ENCODE measurements around the gene ZNF410.
A peak's percentile ranks its signal among the peaks of the same experiment; 100 is the strongest.

The ZNF410 gene

DNA sequence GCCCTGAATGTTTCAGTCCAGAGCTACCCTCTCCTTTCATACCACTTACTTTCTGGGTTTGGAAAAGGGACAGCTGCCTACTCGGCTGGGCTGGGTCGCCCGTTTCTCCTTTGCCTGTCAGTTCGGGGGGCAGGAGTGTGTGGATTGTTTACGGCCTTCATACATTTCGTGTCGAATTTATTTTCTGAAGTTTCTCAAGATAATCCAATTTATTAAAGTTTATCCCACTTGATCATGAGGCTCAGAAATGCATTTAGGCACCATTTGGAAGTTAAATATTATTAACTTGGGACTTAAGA, 608 bp downstream of the ZNF410 start:
- H4K91ac ChIP-seq (ENCODE audit: low read depth, low read length, poor library complexity) = no peak overlapping the region
- WGBS, 2 donors (ENCODE audit: extremely low coverage in 2 of 2, insufficient read length in 2 of 2, insufficient replicate concordance in 1 of 2) = no CpG with 5 or more reads among the region's 7 CpGs
- H2BK12ac ChIP-seq (ENCODE audit: low read length) = no peak overlapping the region
- no peak for DNase-seq (ENCODE audit: low spot score)
- no peak overlapping the region for H2BK120ac ChIP-seq (ENCODE audit: low read depth, low read length)
- H3K79me1 ChIP-seq (ENCODE audit: low read depth, low read length) = no peaks in the 10 kb centered on the region
- no peak overlapping the region for H3K23ac ChIP-seq (ENCODE audit: low read depth, low read length, poor library complexity)
- H2BK15ac ChIP-seq (ENCODE audit: low read length) = no peak overlapping the region
- no peak overlapping the region for H2BK5ac ChIP-seq (ENCODE audit: low read length)
- H3K4me2 ChIP-seq (ENCODE audit: insufficient read depth, low read length, poor library complexity, severe bottlenecking) = peak overlapping the region; percentile 68
- no peak overlapping the region for H3K18ac ChIP-seq (ENCODE audit: low read length)
- H3K4me3 ChIP-seq (ENCODE audit: low read length in 2 of 2) = peak overlapping the region; percentile 69 to 91
- H2AK5ac ChIP-seq (ENCODE audit: low read depth, low read length) = no peak overlapping the region
- no peak overlapping the region for H3K27ac ChIP-seq (replicated peaks; ENCODE audit: low read length)
- peaks cover 0 to 18% of the 10 kb centered on the region in 2 donors for H3K36me3 ChIP-seq (replicated peaks in 1 of 2; ENCODE audit: control insufficient read depth in 2 of 2, insufficient read depth in 2 of 2, low read length in 2 of 2)
- no peak overlapping the region for H4K8ac ChIP-seq (ENCODE audit: low read depth, low read length)
- H3K4me1 ChIP-seq (ENCODE audit: control insufficient read depth in 2 of 2, insufficient read depth in 1 of 2, low read depth in 1 of 2, low read length in 2 of 2) = peaks cover 0 to 12% of the 10 kb centered on the region in 2 donors
- peak overlapping the region; percentile 86 for H3K9ac ChIP-seq (ENCODE audit: low read depth, low read length, poor library complexity)
- H3K27me3 ChIP-seq (ENCODE audit: control insufficient read depth in 3 of 3, insufficient read depth in 3 of 3, low read depth in 1 of 3, low read length in 3 of 3) = no peaks in the 10 kb centered on the region
- H3K14ac ChIP-seq (ENCODE audit: low read length) = no peak overlapping the region
- H2AFZ ChIP-seq (ENCODE audit: low read length) = peak overlapping the region; percentile 83
- H3K9me3 ChIP-seq (replicated peaks in 1 of 2; ENCODE audit: control insufficient read depth in 2 of 2, insufficient read depth in 1 of 2, low read depth in 1 of 2, low read length in 2 of 2) = no peaks in the 10 kb centered on the region
- no peak overlapping the region for H3K4ac ChIP-seq (ENCODE audit: low read length)

- Histone ChIP-seq H2BK15ac (ENCODE audit: low read length) (no peak overlapping the region), H2BK120ac (ENCODE audit: low read depth, low read length) (no peak overlapping the region), H3K14ac (ENCODE audit: low read length) (no peak overlapping the region), H3K36me3 (replicated peaks in 1 of 2; ENCODE audit: control insufficient read depth in 2 of 2, insufficient read depth in 2 of 2, low read length in 2 of 2) (peaks cover 0 to 22% of the 10 kb centered on the region in 2 donors), H3K27me3 (ENCODE audit: control insufficient read depth in 3 of 3, insufficient read depth in 3 of 3, low read depth in 1 of 3, low read length in 3 of 3) (no peaks in the 10 kb centered on the region), H2AK5ac (ENCODE audit: low read depth, low read length) (no peak overlapping the region), H3K4me1 (ENCODE audit: control insufficient read depth in 2 of 2, insufficient read depth in 1 of 2, low read depth in 1 of 2, low read length in 2 of 2) (peaks cover 0 to 12% of the 10 kb centered on the region in 2 donors), H2AFZ (ENCODE audit: low read length) (no peak overlapping the region), H3K27ac (replicated peaks; ENCODE audit: low read length) (no peak overlapping the region), H3K9ac (ENCODE audit: low read depth, low read length, poor library complexity) (no peak overlapping the region), H2BK5ac (ENCODE audit: low read length) (no peak overlapping the region), H3K4ac (ENCODE audit: low read length) (no peak overlapping the region), H3K79me1 (ENCODE audit: low read depth, low read length) (no peaks in the 10 kb centered on the region), H4K91ac (ENCODE audit: low read depth, low read length, poor library complexity) (no peak overlapping the region), H3K4me3 (ENCODE audit: low read length in 2 of 2) (peak overlapping the region in 1 of 2 donors; percentile 69), H3K9me3 (replicated peaks in 1 of 2; ENCODE audit: control insufficient read depth in 2 of 2, insufficient read depth in 1 of 2, low read depth in 1 of 2, low read length in 2 of 2) (no peaks in the 10 kb centered on the region), H3K4me2 (ENCODE audit: insufficient read depth, low read length, poor library complexity, severe bottlenecking) (peak overlapping the region; percentile 14), H4K8ac (ENCODE audit: low read depth, low read length) (no peak overlapping the region), H3K18ac (ENCODE audit: low read length) (no peak overlapping the region), H2BK12ac (ENCODE audit: low read length) (no peak overlapping the region), H3K23ac (ENCODE audit: low read depth, low read length, poor library complexity) (no peak overlapping the region)
- DNase-seq (ENCODE audit: low spot score) = no peak
- 100% methylated on average over 1 of the region's 7 CpGs; no CpG with 5 or more reads in 1 of the 2 donors for WGBS, 2 donors (ENCODE audit: extremely low coverage in 2 of 2, insufficient read length in 2 of 2, insufficient replicate concordance in 1 of 2)
Measured at GRCh38 chr14:73887694-73888459, 1.2 kb downstream of the ZNF410 start.

DNA sequence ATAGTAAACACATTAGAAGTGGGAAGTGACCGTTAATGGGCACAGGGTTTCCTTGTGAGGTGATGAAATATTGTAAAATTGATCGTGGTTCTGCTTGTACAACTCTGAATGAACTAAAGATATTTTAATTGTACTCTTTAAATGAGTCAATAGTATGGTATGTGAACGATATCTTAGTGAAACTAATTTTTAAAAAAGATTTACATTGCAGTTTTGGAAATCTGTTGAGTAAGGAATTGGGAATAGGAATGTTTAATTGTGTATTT, 1.7 kb downstream of the ZNF410 start:
- Histone ChIP-seq H3K27me3 (ENCODE audit: control insufficient read depth in 3 of 3, insufficient read depth in 3 of 3, low read depth in 1 of 3, low read length in 3 of 3) (no peaks in the 10 kb centered on the region), H3K27ac (replicated peaks; ENCODE audit: low read length) (no peak overlapping the region)

DNA sequence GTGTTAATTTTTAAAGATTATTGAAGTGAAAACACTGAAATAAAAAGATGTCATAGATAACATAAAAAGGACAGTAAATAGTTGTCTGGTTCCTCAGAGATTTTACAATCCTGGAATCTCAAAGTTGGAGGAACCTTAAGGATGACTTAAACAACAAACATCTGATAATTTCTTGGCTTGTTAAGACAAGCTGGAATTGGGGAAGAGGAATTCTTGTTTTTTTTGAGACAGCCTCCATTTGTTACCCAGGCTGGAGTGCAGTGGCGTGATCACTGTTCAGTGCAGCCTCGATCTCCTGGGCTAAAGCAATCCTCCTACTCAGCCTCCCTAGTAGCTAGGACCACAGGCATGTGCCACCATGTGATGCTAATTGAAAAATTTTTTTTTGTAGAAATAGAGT, 2.3 kb downstream of the ZNF410 start:
- H3K4me2 ChIP-seq (ENCODE audit: insufficient read depth, low read length, poor library complexity, severe bottlenecking) = no peak overlapping the region
- H3K4me1 ChIP-seq (ENCODE audit: control insufficient read depth in 2 of 2, insufficient read depth in 1 of 2, low read depth in 1 of 2, low read length in 2 of 2) = peaks cover 0 to 12% of the 10 kb centered on the region in 2 donors
- H3K23ac ChIP-seq (ENCODE audit: low read depth, low read length, poor library complexity) = no peak overlapping the region
- H2AFZ ChIP-seq (ENCODE audit: low read length) = no peak overlapping the region
- H3K27ac ChIP-seq (replicated peaks; ENCODE audit: low read length) = no peak overlapping the region
- no peak overlapping the region for H2BK12ac ChIP-seq (ENCODE audit: low read length)
- H3K9ac ChIP-seq (ENCODE audit: low read depth, low read length, poor library complexity) = no peak overlapping the region
- H4K8ac ChIP-seq (ENCODE audit: low read depth, low read length) = no peak overlapping the region
- peaks cover 3 to 33% of the 10 kb centered on the region in 2 donors for H3K36me3 ChIP-seq (replicated peaks in 1 of 2; ENCODE audit: control insufficient read depth in 2 of 2, insufficient read depth in 2 of 2, low read length in 2 of 2)
- H3K27me3 ChIP-seq (ENCODE audit: control insufficient read depth in 3 of 3, insufficient read depth in 3 of 3, low read depth in 1 of 3, low read length in 3 of 3) = no peaks in the 10 kb centered on the region
- H3K14ac ChIP-seq (ENCODE audit: low read length) = no peak overlapping the region
- H3K18ac ChIP-seq (ENCODE audit: low read length) = no peak overlapping the region
- DNase-seq (ENCODE audit: low spot score) = no peak
- H3K4me3 ChIP-seq (ENCODE audit: low read length in 2 of 2) = no peak overlapping the region
- H3K9me3 ChIP-seq (replicated peaks in 1 of 2; ENCODE audit: control insufficient read depth in 2 of 2, insufficient read depth in 1 of 2, low read depth in 1 of 2, low read length in 2 of 2) = no peaks in the 10 kb centered on the region
- no peak overlapping the region for H2BK15ac ChIP-seq (ENCODE audit: low read length)
- H2BK120ac ChIP-seq (ENCODE audit: low read depth, low read length) = no peak overlapping the region
- H2AK5ac ChIP-seq (ENCODE audit: low read depth, low read length) = no peak overlapping the region
- no peak overlapping the region for H4K91ac ChIP-seq (ENCODE audit: low read depth, low read length, poor library complexity)
- no peaks in the 10 kb centered on the region for H3K79me1 ChIP-seq (ENCODE audit: low read depth, low read length)
- WGBS, 2 donors (ENCODE audit: extremely low coverage in 2 of 2, insufficient read length in 2 of 2, insufficient replicate concordance in 1 of 2) = no CpG with 5 or more reads among the region's 2 CpGs
- no peak overlapping the region for H2BK5ac ChIP-seq (ENCODE audit: low read length)
- H3K4ac ChIP-seq (ENCODE audit: low read length) = no peak overlapping the region

More for the DNA sequence above, 1.7 kb downstream of the ZNF410 start:
- Histone ChIP-seq H3K4me2 (ENCODE audit: insufficient read depth, low read length, poor library complexity, severe bottlenecking) (no peak overlapping the region), H2AK5ac (ENCODE audit: low read depth, low read length) (no peak overlapping the region), H3K4ac (ENCODE audit: low read length) (no peak overlapping the region), H3K9ac (ENCODE audit: low read depth, low read length, poor library complexity) (no peak overlapping the region), H2BK12ac (ENCODE audit: low read length) (no peak overlapping the region), H3K9me3 (replicated peaks in 1 of 2; ENCODE audit: control insufficient read depth in 2 of 2, insufficient read depth in 1 of 2, low read depth in 1 of 2, low read length in 2 of 2) (no peaks in the 10 kb centered on the region), H2AFZ (ENCODE audit: low read length) (no peak overlapping the region), H3K18ac (ENCODE audit: low read length) (no peak overlapping the region), H3K4me1 (ENCODE audit: control insufficient read depth in 2 of 2, insufficient read depth in 1 of 2, low read depth in 1 of 2, low read length in 2 of 2) (peaks cover 0 to 12% of the 10 kb centered on the region in 2 donors), H4K8ac (ENCODE audit: low read depth, low read length) (no peak overlapping the region), H2BK15ac (ENCODE audit: low read length) (no peak overlapping the region), H3K14ac (ENCODE audit: low read length) (no peak overlapping the region), H3K4me3 (ENCODE audit: low read length in 2 of 2) (peak overlapping the region in 1 of 2 donors; percentile 69), H3K23ac (ENCODE audit: low read depth, low read length, poor library complexity) (no peak overlapping the region), H3K79me1 (ENCODE audit: low read depth, low read length) (no peaks in the 10 kb centered on the region), H2BK5ac (ENCODE audit: low read length) (no peak overlapping the region), H4K91ac (ENCODE audit: low read depth, low read length, poor library complexity) (no peak overlapping the region), H2BK120ac (ENCODE audit: low read depth, low read length) (no peak overlapping the region), H3K36me3 (replicated peaks in 1 of 2; ENCODE audit: control insufficient read depth in 2 of 2, insufficient read depth in 2 of 2, low read length in 2 of 2) (peaks cover 2 to 28% of the 10 kb centered on the region in 2 donors)
- no peak for DNase-seq (ENCODE audit: low spot score)
- WGBS, 2 donors (ENCODE audit: extremely low coverage in 2 of 2, insufficient read length in 2 of 2, insufficient replicate concordance in 1 of 2) = no CpG with 5 or more reads among the region's 3 CpGs
